Measurements from ENCODE around the gene EIF2D.

- TF ChIP-seq POLR2AphosphoS5 (IDR thresholded peaks at IDR 0.05) (no peak), EP300 (IDR thresholded peaks at IDR 0.05) (no peak), POLR2A (IDR thresholded peaks at IDR 0.05) (no peak), CTCF (IDR thresholded peaks at IDR 0.05) (no peak)
Observed at GRCh38 chr1:206563367-206564207, 48.7 kb downstream of the EIF2D start.
